ENCODE measurements around the gene NEU3. TPM values are rescaled to one million over a fixed set of nuclear protein-coding genes. Genes with fewer than 3 reads are reported as not detected.
"Not testable (repeated sequence)": the region's sequence is repeated elsewhere in the genome, so short reads cannot be mapped to it uniquely, and the experiment has no call there.

Gene NEU3
- total and polyA plus RNA-seq, 4 experiments from 2014 or later, result 0.64 to 15.7 (median 7.4) TPM

DNA sequence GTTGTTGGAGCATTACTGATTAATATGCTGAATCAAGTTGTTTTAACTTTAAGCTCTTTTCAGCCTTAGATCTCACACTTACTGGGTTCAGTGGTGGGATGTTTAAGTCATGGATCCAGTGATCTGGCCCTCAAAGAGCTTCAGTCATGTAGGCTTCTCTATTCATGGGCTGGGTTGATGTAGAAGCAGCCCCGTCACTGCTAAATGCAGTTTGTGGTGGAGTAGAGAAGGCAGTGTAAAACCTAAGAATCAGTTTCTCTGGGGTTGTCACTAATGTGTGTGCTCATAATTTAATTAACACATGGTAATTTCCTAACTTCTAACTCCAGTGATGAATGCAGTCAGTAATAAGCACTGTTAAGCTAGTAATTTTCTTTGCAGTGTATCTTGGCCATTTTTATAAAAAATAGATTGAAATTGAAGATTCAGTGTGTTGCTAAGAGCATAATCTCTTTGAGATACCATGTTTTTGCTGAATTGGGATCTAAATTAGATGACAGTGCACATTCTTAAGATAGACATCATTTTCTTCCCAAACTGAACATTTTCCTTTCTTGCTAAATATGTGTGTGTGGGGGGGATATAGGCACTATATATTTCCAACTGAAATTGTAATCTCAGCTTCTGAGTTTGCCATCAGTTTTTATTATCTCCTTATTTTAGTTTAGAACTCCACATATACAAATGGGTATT lies 30.6 kb upstream of the NEU3 start:
- Histone ChIP-seq H3K4me1 (ENCODE audit: insufficient read depth, low read length) (peaks cover 89% of the 10 kb centered on the region), H3K27ac (ENCODE audit: low read depth, low read length) (no peak overlapping the region), H3K27me3 (ENCODE audit: insufficient read depth, low read length) (no peaks in the 10 kb centered on the region), H3K36me3 (ENCODE audit: insufficient read depth, low read length) (no peaks in the 10 kb centered on the region), H3K9me3 (ENCODE audit: control insufficient read depth in 1 of 2, low read length in 2 of 2) (no peaks in the 10 kb centered on the region), H3K4me3 (ENCODE audit: low read length in 2 of 2) (no peak overlapping the region)
- Mint-ChIP-seq H3K4me1 (peaks cover 64 to 97% (median 79%) of the 10 kb centered on the region in 4 donors), H3K36me3 (peaks cover 23 to 54% of the 10 kb centered on the region in 2 donors), H3K27ac (peak overlapping the region in 2 of 7 donors; percentile 1 to 5), H3K4me3 (peak overlapping the region in 1 of 8 donors; percentile 4), H3K9me3 (no peaks in the 10 kb centered on the region), H3K27me3 (no peaks in the 10 kb centered on the region)
- POLR2A ChIA-PET (ENCODE audit: partially characterized antibody), result interaction anchor here (2.1 kb wide), 1 partner anchor 9 kb away, joined by 8 read pairs; the partner anchor contains the start of genes SPCS2 and XRRA1
- CTCF ChIA-PET (ENCODE audit: partially characterized antibody), result no interaction called here
- intact Hi-C loops (cut with micrococcal nuclease), result no loop called here
- no peak for DNase-seq

DNA sequence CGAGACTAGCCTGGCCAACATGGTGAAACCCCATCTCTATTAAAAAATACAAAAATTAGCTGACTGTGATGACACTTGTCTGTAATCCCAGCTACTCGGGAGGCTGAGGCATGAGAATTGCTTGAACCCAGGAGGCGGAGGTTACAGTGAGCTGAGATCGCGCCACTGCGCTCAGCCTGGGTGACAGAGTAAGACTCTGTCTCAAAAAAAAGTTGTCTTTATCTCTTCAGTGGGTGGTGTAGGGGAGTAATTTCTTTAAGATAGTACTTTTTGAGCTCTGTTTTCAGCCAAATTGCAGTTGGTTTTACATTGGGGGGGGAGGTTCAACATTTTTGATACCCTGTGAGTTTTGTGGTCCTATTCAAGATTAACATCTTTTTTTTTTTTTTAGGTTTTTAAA lies 28.6 kb upstream of the NEU3 start:
- H3K36me3 Mint-ChIP-seq, result peaks cover 22 to 55% of the 10 kb centered on the region in 2 donors
- H3K27ac ChIP-seq (ENCODE audit: low read depth, low read length); H3K9me3 Mint-ChIP-seq; H3K27me3 Mint-ChIP-seq; H3K4me3 Mint-ChIP-seq; DNase-seq; H3K36me3 ChIP-seq (ENCODE audit: insufficient read depth, low read length); H3K4me3 ChIP-seq (ENCODE audit: low read length in 2 of 2); H3K9me3 ChIP-seq (ENCODE audit: control insufficient read depth in 1 of 2, low read length in 2 of 2); intact Hi-C loops (cut with micrococcal nuclease); H3K27me3 ChIP-seq (ENCODE audit: insufficient read depth, low read length): not testable (repeated sequence)
- POLR2A ChIA-PET (ENCODE audit: partially characterized antibody), result interaction anchor here (1.4 to 1.6 kb wide), 2 partner anchors 11 to 281 kb away, joined by 3 to 5 read pairs; partner anchors contain the start of genes SPCS2 and XRRA1
- H3K27ac Mint-ChIP-seq, result peak overlapping the region in 4 of 7 donors; percentile 25 to 83 (median 77)
- H3K4me1 Mint-ChIP-seq, result peaks cover 55 to 93% (median 71%) of the 10 kb centered on the region in 4 donors
- CTCF ChIA-PET (ENCODE audit: partially characterized antibody), result interaction anchor here (1.4 to 2.0 kb wide), 2 partner anchors 30 to 33 kb away, joined by 3 to 8 read pairs; no protein-coding TSS in a partner anchor
- peaks cover 78% of the 10 kb centered on the region for H3K4me1 ChIP-seq (ENCODE audit: insufficient read depth, low read length)

DNA sequence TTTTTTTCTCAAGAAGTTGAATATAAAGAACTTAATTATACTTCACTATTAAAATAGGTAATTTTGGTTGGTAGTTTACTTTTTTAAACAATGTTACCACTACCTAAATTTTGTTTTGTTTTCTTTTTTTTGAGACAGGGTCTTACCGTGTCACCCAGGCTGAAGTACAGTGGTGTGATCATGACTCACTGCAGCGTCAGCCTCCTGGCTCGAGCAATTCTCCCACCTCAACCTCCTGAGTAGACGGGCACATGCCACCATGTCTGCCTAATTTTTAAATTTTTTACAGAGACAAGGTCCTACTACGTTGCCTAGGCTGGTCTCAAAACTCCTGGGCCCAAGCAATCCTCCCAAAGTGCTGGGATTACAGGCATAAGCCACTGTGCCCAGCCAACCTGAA lies 22.1 kb upstream of the NEU3 start:
- CTCF ChIA-PET (ENCODE audit: partially characterized antibody), result no interaction called here
- H3K4me3 ChIP-seq (ENCODE audit: low read length in 2 of 2), result no peak overlapping the region
- POLR2A ChIA-PET (ENCODE audit: partially characterized antibody), result no interaction called here
- intact Hi-C loops (cut with micrococcal nuclease), result no loop called here
- no peaks in the 10 kb centered on the region for H3K9me3 ChIP-seq (ENCODE audit: control insufficient read depth in 1 of 2, low read length in 2 of 2)
- DNase-seq, result no peak
- H3K27ac Mint-ChIP-seq, result no peak overlapping the region
- H3K4me3 Mint-ChIP-seq, result no peak overlapping the region
- no peak overlapping the region for H3K27ac ChIP-seq (ENCODE audit: low read depth, low read length)
- peaks cover 22% of the 10 kb centered on the region for H3K4me1 ChIP-seq (ENCODE audit: insufficient read depth, low read length)
- H3K36me3 Mint-ChIP-seq, result peaks cover 14 to 76% of the 10 kb centered on the region in 2 donors
- no peaks in the 10 kb centered on the region for H3K27me3 ChIP-seq (ENCODE audit: insufficient read depth, low read length)
- peaks cover 31% of the 10 kb centered on the region for H3K36me3 ChIP-seq (ENCODE audit: insufficient read depth, low read length)
- H3K27me3 Mint-ChIP-seq, result no peaks in the 10 kb centered on the region
- H3K4me1 Mint-ChIP-seq, result peaks cover 18 to 31% (median 23%) of the 10 kb centered on the region in 4 donors
- H3K9me3 Mint-ChIP-seq, result no peaks in the 10 kb centered on the region

GRCh38 chr11:74970852-74971395 lies 17.8 kb upstream of the NEU3 start:
- intact Hi-C loops (cut with micrococcal nuclease), result no loop called here
- H3K27me3 ChIP-seq (ENCODE audit: insufficient read depth, low read length), result no peaks in the 10 kb centered on the region
- no peaks in the 10 kb centered on the region for H3K4me1 ChIP-seq (ENCODE audit: insufficient read depth, low read length)
- H3K27ac ChIP-seq (ENCODE audit: low read depth, low read length), result no peak overlapping the region
- Mint-ChIP-seq H3K4me1 (peaks cover 1 to 11% (median 7%) of the 10 kb centered on the region in 4 donors), H3K27me3 (no peaks in the 10 kb centered on the region), H3K27ac (peak overlapping the region in 1 of 7 donors; percentile 32), H3K36me3 (peaks cover 42 to 78% of the 10 kb centered on the region in 2 donors), H3K9me3 (no peaks in the 10 kb centered on the region), H3K4me3 (no peak overlapping the region)
- no peak for DNase-seq
- no peak overlapping the region for H3K4me3 ChIP-seq (ENCODE audit: low read length in 2 of 2)
- ChIA-PET CTCF (ENCODE audit: partially characterized antibody) (no interaction called here), POLR2A (ENCODE audit: partially characterized antibody) (no interaction called here)
- H3K36me3 ChIP-seq (ENCODE audit: insufficient read depth, low read length), result peaks cover 44% of the 10 kb centered on the region
- H3K9me3 ChIP-seq (ENCODE audit: control insufficient read depth in 1 of 2, low read length in 2 of 2), result no peaks in the 10 kb centered on the region

DNA sequence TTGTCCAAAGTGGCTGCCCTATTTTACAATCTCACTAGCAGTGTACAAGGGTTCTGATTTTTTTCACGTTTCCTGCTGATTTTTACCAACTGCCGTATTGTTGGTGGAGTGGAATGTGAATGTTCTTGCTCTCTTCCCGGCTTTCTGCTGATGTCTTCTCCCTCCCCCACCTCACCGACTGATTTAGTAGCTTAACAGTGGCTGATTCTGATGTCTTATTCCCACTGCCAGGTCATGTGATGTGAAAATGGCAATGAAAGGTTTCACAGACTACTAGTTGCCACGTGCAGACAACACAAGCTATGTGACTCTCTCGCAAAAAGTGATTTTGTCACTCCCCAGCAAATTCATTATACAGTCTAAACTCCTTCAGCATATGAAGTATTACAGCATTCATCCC lies 17.3 kb upstream of the NEU3 start:
- POLR2A ChIA-PET (ENCODE audit: partially characterized antibody), result no interaction called here
- H3K9me3 Mint-ChIP-seq, result no peaks in the 10 kb centered on the region
- intact Hi-C loops (cut with micrococcal nuclease), result no loop called here
- no peaks in the 10 kb centered on the region for H3K4me1 ChIP-seq (ENCODE audit: insufficient read depth, low read length)
- H3K4me3 ChIP-seq (ENCODE audit: low read length in 2 of 2), result no peak overlapping the region
- H3K36me3 Mint-ChIP-seq, result peaks cover 47 to 79% of the 10 kb centered on the region in 2 donors
- H3K27me3 Mint-ChIP-seq, result no peaks in the 10 kb centered on the region
- DNase-seq, result no peak
- peaks cover 44% of the 10 kb centered on the region for H3K36me3 ChIP-seq (ENCODE audit: insufficient read depth, low read length)
- CTCF ChIA-PET (ENCODE audit: partially characterized antibody), result no interaction called here
- no peak overlapping the region for H3K27ac ChIP-seq (ENCODE audit: low read depth, low read length)
- peak overlapping the region in 1 of 7 donors; percentile 65 for H3K27ac Mint-ChIP-seq
- H3K27me3 ChIP-seq (ENCODE audit: insufficient read depth, low read length), result no peaks in the 10 kb centered on the region
- H3K9me3 ChIP-seq (ENCODE audit: control insufficient read depth in 1 of 2, low read length in 2 of 2), result no peaks in the 10 kb centered on the region
- H3K4me1 Mint-ChIP-seq, result peaks cover 1 to 11% (median 7%) of the 10 kb centered on the region in 4 donors
- no peak overlapping the region for H3K4me3 Mint-ChIP-seq

DNA sequence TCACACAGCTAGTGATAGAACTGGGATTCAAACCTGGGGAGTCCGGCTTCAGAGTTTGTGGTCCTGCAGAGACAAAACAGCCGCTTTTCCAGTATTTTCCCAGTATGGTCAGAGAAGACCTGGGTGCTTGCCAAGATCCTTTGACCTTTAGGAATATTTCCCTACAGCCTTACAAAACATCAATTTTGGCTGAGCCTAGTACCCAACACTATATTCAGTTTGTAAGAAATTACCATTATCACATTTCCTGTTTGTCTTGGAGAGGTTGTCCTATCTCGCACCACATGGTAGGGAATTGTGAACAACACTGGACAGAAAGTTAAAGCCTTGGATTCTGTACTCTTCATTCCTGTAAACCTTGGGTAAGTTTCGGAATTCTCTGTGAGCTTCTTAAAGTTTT lies 10.7 kb upstream of the NEU3 start:
- peaks cover 44 to 66% of the 10 kb centered on the region in 2 donors for H3K36me3 Mint-ChIP-seq
- no peaks in the 10 kb centered on the region for H3K9me3 Mint-ChIP-seq
- ChIA-PET CTCF (ENCODE audit: partially characterized antibody) (no interaction called here), POLR2A (ENCODE audit: partially characterized antibody) (interaction anchor here (2.0 kb wide), 1 partner anchor 11 kb away, joined by 5 read pairs; the partner anchor contains the start of gene NEU3)
- no peaks in the 10 kb centered on the region for H3K9me3 ChIP-seq (ENCODE audit: control insufficient read depth in 1 of 2, low read length in 2 of 2)
- H3K27ac Mint-ChIP-seq, result no peak overlapping the region
- no peaks in the 10 kb centered on the region for H3K27me3 ChIP-seq (ENCODE audit: insufficient read depth, low read length)
- H3K4me1 Mint-ChIP-seq, result peaks cover 0 to 8% (median 5%) of the 10 kb centered on the region in 4 donors
- intact Hi-C loops (cut with micrococcal nuclease), result no loop called here
- peaks cover 14% of the 10 kb centered on the region for H3K36me3 ChIP-seq (ENCODE audit: insufficient read depth, low read length)
- no peak overlapping the region for H3K4me3 ChIP-seq (ENCODE audit: low read length in 2 of 2)
- H3K4me3 Mint-ChIP-seq, result no peak overlapping the region
- H3K27ac ChIP-seq (ENCODE audit: low read depth, low read length), result no peak overlapping the region
- no peaks in the 10 kb centered on the region for H3K4me1 ChIP-seq (ENCODE audit: insufficient read depth, low read length)
- DNase-seq, result no peak
- no peaks in the 10 kb centered on the region for H3K27me3 Mint-ChIP-seq

DNA sequence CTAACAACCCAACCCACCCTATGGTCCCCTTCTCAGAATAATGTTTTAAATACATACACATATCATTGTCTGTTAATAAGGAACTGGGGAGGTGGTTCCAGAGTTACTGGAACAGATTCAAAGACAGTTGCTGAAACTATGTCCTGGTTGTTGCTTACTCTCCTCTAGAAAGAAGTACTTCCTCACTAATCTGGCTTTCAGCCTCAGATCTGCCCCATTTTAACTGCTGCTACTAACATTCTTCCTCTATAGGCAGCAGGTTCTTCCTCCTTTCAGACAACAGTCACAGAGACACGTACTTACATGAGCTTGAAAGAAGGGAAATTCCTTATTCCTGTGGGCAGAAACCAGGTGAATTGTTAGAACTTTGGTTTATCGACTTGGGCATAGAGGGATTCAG lies 8.1 kb upstream of the NEU3 start:
- H3K27me3 Mint-ChIP-seq, result no peaks in the 10 kb centered on the region
- ChIA-PET POLR2A (ENCODE audit: partially characterized antibody) (no interaction called here), CTCF (ENCODE audit: partially characterized antibody) (no interaction called here)
- no peak overlapping the region for H3K4me3 ChIP-seq (ENCODE audit: low read length in 2 of 2)
- no peaks in the 10 kb centered on the region for H3K4me1 Mint-ChIP-seq
- no peaks in the 10 kb centered on the region for H3K9me3 Mint-ChIP-seq
- H3K27ac ChIP-seq (ENCODE audit: low read depth, low read length), result no peak overlapping the region
- no peak for DNase-seq
- no peak overlapping the region for H3K27ac Mint-ChIP-seq
- H3K9me3 ChIP-seq (ENCODE audit: control insufficient read depth in 1 of 2, low read length in 2 of 2), result no peaks in the 10 kb centered on the region
- peaks cover 7% of the 10 kb centered on the region for H3K36me3 ChIP-seq (ENCODE audit: insufficient read depth, low read length)
- H3K36me3 Mint-ChIP-seq, result peaks cover 20 to 41% of the 10 kb centered on the region in 2 donors
- no peak overlapping the region for H3K4me3 Mint-ChIP-seq
- H3K4me1 ChIP-seq (ENCODE audit: insufficient read depth, low read length), result no peaks in the 10 kb centered on the region
- intact Hi-C loops (cut with micrococcal nuclease), result no loop called here
- H3K27me3 ChIP-seq (ENCODE audit: insufficient read depth, low read length), result no peaks in the 10 kb centered on the region
